ENCODE measurements around the gene CTNNA2.

The CTNNA2 gene

GRCh38 chr2:79910643-79911042 lies 397.8 kb downstream of the CTNNA2 start:
- TF ChIP-seq, protein P1, sequence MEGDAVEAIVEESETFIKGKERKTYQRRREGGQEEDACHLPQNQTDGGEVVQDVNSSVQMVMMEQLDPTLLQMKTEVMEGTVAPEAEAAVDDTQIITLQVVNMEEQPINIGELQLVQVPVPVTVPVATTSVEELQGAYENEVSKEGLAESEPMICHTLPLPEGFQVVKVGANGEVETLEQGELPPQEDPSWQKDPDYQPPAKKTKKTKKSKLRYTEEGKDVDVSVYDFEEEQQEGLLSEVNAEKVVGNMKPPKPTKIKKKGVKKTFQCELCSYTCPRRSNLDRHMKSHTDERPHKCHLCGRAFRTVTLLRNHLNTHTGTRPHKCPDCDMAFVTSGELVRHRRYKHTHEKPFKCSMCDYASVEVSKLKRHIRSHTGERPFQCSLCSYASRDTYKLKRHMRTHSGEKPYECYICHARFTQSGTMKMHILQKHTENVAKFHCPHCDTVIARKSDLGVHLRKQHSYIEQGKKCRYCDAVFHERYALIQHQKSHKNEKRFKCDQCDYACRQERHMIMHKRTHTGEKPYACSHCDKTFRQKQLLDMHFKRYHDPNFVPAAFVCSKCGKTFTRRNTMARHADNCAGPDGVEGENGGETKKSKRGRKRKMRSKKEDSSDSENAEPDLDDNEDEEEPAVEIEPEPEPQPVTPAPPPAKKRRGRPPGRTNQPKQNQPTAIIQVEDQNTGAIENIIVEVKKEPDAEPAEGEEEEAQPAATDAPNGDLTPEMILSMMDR (IDR thresholded peaks at IDR 0.05; ENCODE audit: low read depth, low read length, missing control alignments), result no peak
- H3K27me3 ChIP-seq (replicated peaks), result no peaks in the 10 kb centered on the region
- no peak overlapping the region for H3K27ac ChIP-seq
- no peak overlapping the region for H3K4me3 ChIP-seq (ENCODE audit: low read depth, low read length)
- in situ Hi-C loops (cut with HindIII; ENCODE audit: low pct_ligation_motif_present, low sequenced_read_pairs), result no loop called here
- DNase-seq, result no peak
- no peaks in the 10 kb centered on the region for H3K36me3 ChIP-seq (replicated peaks)

GRCh38 chr2:79915455-79915854 lies 402.6 kb downstream of the CTNNA2 start:
- H3K36me3 ChIP-seq (replicated peaks), result no peaks in the 10 kb centered on the region
- H3K4me3 ChIP-seq (ENCODE audit: low read depth, low read length), result no peak overlapping the region
- no peak overlapping the region for H3K27ac ChIP-seq
- H3K27me3 ChIP-seq (replicated peaks), result no peaks in the 10 kb centered on the region
- TF ChIP-seq, protein P1 (IDR thresholded peaks at IDR 0.05; ENCODE audit: low read depth, low read length, missing control alignments), result no peak
- in situ Hi-C loops (cut with HindIII; ENCODE audit: low pct_ligation_motif_present, low sequenced_read_pairs), result no loop called here
- DNase-seq, result no peak

GRCh38 chr2:79916285-79916684 lies 403.4 kb downstream of the CTNNA2 start:
- no peak for DNase-seq
- TF ChIP-seq, protein P1 (IDR thresholded peaks at IDR 0.05; ENCODE audit: low read depth, low read length, missing control alignments), result no peak
- Histone ChIP-seq H3K4me3 (ENCODE audit: low read depth, low read length) (no peak overlapping the region), H3K27ac (no peak overlapping the region), H3K27me3 (replicated peaks) (no peaks in the 10 kb centered on the region), H3K36me3 (replicated peaks) (no peaks in the 10 kb centered on the region)
- in situ Hi-C loops (cut with HindIII; ENCODE audit: low pct_ligation_motif_present, low sequenced_read_pairs), result no loop called here

GRCh38 chr2:79920512-79921076 lies 407.7 kb downstream of the CTNNA2 start:
- Histone ChIP-seq H3K27ac (no peak overlapping the region), H3K36me3 (replicated peaks) (no peaks in the 10 kb centered on the region), H3K27me3 (replicated peaks) (no peaks in the 10 kb centered on the region), H3K4me3 (ENCODE audit: low read depth, low read length) (no peak overlapping the region)
- in situ Hi-C loops (cut with HindIII; ENCODE audit: low pct_ligation_motif_present, low sequenced_read_pairs), result no loop called here
- DNase-seq, result no peak
- TF ChIP-seq, protein P1 (IDR thresholded peaks at IDR 0.05; ENCODE audit: low read depth, low read length, missing control alignments), result no peak

DNA sequence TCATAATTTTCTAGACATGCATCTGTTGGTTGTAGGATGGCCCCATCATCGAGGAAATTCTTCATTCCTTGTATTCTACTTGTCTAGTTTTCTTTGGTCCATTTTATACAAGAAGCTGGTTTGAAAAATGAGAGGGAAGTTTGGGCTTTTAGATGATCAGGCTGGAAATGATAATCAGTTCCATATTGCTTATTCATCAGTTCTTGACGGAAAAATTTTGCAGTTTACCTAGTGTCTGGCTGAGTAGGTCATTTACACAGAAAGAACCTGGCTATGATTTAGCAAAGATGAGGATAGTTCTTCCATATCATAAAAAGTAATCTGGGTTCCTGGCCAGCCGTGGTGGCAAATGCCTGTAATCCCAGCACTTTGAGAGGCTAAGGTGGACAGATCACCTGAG lies 416.8 kb downstream of the CTNNA2 start:
- Histone ChIP-seq H3K27ac (no peak overlapping the region), H3K36me3 (replicated peaks) (no peaks in the 10 kb centered on the region), H3K27me3 (replicated peaks) (no peaks in the 10 kb centered on the region), H3K4me3 (ENCODE audit: low read depth, low read length) (no peak overlapping the region)
- TF ChIP-seq, protein P1 (IDR thresholded peaks at IDR 0.05; ENCODE audit: low read depth, low read length, missing control alignments), result no peak
- in situ Hi-C loops (cut with HindIII; ENCODE audit: low pct_ligation_motif_present, low sequenced_read_pairs), result no loop called here
- DNase-seq, result no peak

All from brain microvascular endothelial cell (primary cell).